H9 (cell line): Measurements from ENCODE around the gene MORN1. TPM values are rescaled to one million over a fixed set of nuclear protein-coding genes. Genes with fewer than 3 reads are reported as not detected.

ENCODE experiments used
- DNase-seq: peaks from one replicate; pipeline ENCODE4 v3.0.0-alpha.2; 2017
- H2AFZ ChIP-seq: one replicate; pipeline ENCODE4 v1.6.1; 2013; ENCODE audit warnings: mild to moderate bottlenecking, low read length, control low read depth, moderate library complexity
- H2AK5ac ChIP-seq: 2 replicates; pipeline ENCODE4 v1.6.1; 2013; ENCODE audit warnings: low read length, control low read depth, mixed read lengths; ENCODE audit not compliant: insufficient read length
- H2BK120ac ChIP-seq: one replicate; pipeline ENCODE4 v1.6.1; 2013; ENCODE audit warnings: low read depth, mild to moderate bottlenecking, low read length, control low read depth, inconsistent platforms; ENCODE audit not compliant: poor library complexity, severe bottlenecking
- H2BK12ac ChIP-seq: 2 replicates; pipeline ENCODE4 v1.6.1; 2013; ENCODE audit warnings: low read length, control low read depth, mixed read lengths, low read depth; ENCODE audit not compliant: insufficient read length
- H2BK15ac ChIP-seq: 2 replicates; pipeline ENCODE4 v1.6.1; 2013; ENCODE audit warnings: low read depth, low read length, control low read depth
- H2BK20ac ChIP-seq: one replicate; pipeline ENCODE4 v1.6.1; 2013; ENCODE audit warnings: low read depth, mild to moderate bottlenecking, low read length, control low read depth, inconsistent platforms; ENCODE audit not compliant: poor library complexity, severe bottlenecking
- H2BK5ac ChIP-seq: 2 replicates; pipeline ENCODE4 v1.6.1; 2013; ENCODE audit warnings: low read length, control low read depth, mixed read lengths; ENCODE audit not compliant: insufficient read length
- H3K14ac ChIP-seq: 2 replicates; pipeline ENCODE4 v1.6.1; 2013; ENCODE audit warnings: low read length, control low read depth; ENCODE audit not compliant: insufficient read depth
- H3K18ac ChIP-seq: 2 replicates; pipeline ENCODE4 v1.6.1; 2013; ENCODE audit warnings: low read depth, mild to moderate bottlenecking, mixed read lengths, low read length, control low read depth; ENCODE audit not compliant: insufficient read length
- H3K23ac ChIP-seq: 2 replicates; pipeline ENCODE4 v1.6.1; 2013; ENCODE audit warnings: low read length, control low read depth, mixed read lengths, low read depth; ENCODE audit not compliant: insufficient read length
- H3K23me2 ChIP-seq: 2 replicates; pipeline ENCODE4 v1.6.1; 2013; ENCODE audit warnings: low read depth, mild to moderate bottlenecking, mixed read lengths, low read length, control low read depth; ENCODE audit not compliant: insufficient read length, poor library complexity, severe bottlenecking
- H3K27ac ChIP-seq: 2 replicates; pipeline ENCODE4 v1.5.1; 2013; ENCODE audit warnings: low read length, control low read depth, mixed read lengths, low read depth; ENCODE audit not compliant: insufficient read length
- H3K27me3 ChIP-seq: 2 replicates; pipeline ENCODE4 v1.6.1; 2013; ENCODE audit warnings: low read length, control low read depth, inconsistent platforms; ENCODE audit not compliant: insufficient read depth
- H3K4ac ChIP-seq: 2 replicates; pipeline ENCODE4 v1.6.1; 2013; ENCODE audit warnings: low read depth, mild to moderate bottlenecking, control low read depth, inconsistent platforms, low read length, moderate library complexity
- H3K4me1 ChIP-seq: 2 replicates; pipeline ENCODE4 v1.6.1; 2013; ENCODE audit warnings: low read length, control low read depth, inconsistent platforms; ENCODE audit not compliant: insufficient read depth
- H3K4me2 ChIP-seq: 2 replicates; pipeline ENCODE4 v1.6.1; 2013; ENCODE audit warnings: low read length, control low read depth, mixed read lengths; ENCODE audit not compliant: insufficient read length, insufficient read depth
- H3K56ac ChIP-seq: 2 replicates; pipeline ENCODE4 v1.6.1; 2013; ENCODE audit warnings: low read depth, mild to moderate bottlenecking, mixed read lengths, low read length, control low read depth; ENCODE audit not compliant: insufficient read length
- H3K79me1 ChIP-seq: 2 replicates; pipeline ENCODE4 v1.6.1; 2013; ENCODE audit warnings: low read depth, mild to moderate bottlenecking, moderate library complexity, low read length, control low read depth, inconsistent platforms; ENCODE audit not compliant: insufficient read depth, poor library complexity, severe bottlenecking
- H3K79me2 ChIP-seq: 2 replicates; pipeline ENCODE4 v1.6.1; 2013; ENCODE audit warnings: low read length, control low read depth, inconsistent platforms; ENCODE audit not compliant: insufficient read depth
- H3K9ac ChIP-seq: 2 replicates; pipeline ENCODE4 v1.6.1; 2013; ENCODE audit warnings: low read length, control low read depth, mixed read lengths; ENCODE audit not compliant: insufficient read length; ENCODE audit errors: extremely low read depth
- H3K9me3 ChIP-seq: one replicate; pipeline ENCODE4 v1.6.1; 2013; ENCODE audit warnings: low read depth, low read length, inconsistent platforms; ENCODE audit not compliant: control insufficient read depth
- H3T11ph ChIP-seq: one replicate; pipeline ENCODE4 v1.6.1; 2013; ENCODE audit warnings: mild to moderate bottlenecking, low read length, control low read depth, inconsistent platforms
- H4K20me1 ChIP-seq: one replicate; pipeline ENCODE4 v1.6.1; 2013; ENCODE audit not compliant: control insufficient read depth, insufficient read length, insufficient read depth
- H4K5ac ChIP-seq: 2 replicates; pipeline ENCODE4 v1.6.1; 2013; ENCODE audit warnings: low read depth, mild to moderate bottlenecking, mixed read lengths, low read length, control low read depth; ENCODE audit not compliant: insufficient read length
- H4K8ac ChIP-seq: replicated peaks from 2 replicates; pipeline ENCODE4 v1.6.1; 2013; ENCODE audit warnings: low read length, control low read depth, mixed read lengths, low read depth; ENCODE audit not compliant: insufficient read length
- H4K91ac ChIP-seq: 2 replicates; pipeline ENCODE4 v1.6.1; 2013; ENCODE audit warnings: low read depth, mild to moderate bottlenecking, moderate library complexity, mixed read lengths, low read length, control low read depth; ENCODE audit not compliant: insufficient read length
- H3K27ac Mint-ChIP-seq, 3 experiments: 2 replicates in 2 of 3; 3 replicates in 1 of 3; pipeline ENCODE4 v1.8.0; 2020 to 2021; ENCODE audit warnings: mixed read lengths in 3 of 3, mild to moderate bottlenecking in 1 of 3, moderate library complexity in 1 of 3
- H3K27me3 Mint-ChIP-seq: 2 replicates; pipeline ENCODE4 v1.8.0; 2021; ENCODE audit warnings: low read depth, mild to moderate bottlenecking, moderate library complexity, mixed read lengths
- H3K36me3 Mint-ChIP-seq, 3 experiments: 2 replicates in 2 of 3; 3 replicates in 1 of 3; pipeline ENCODE4 v1.8.0; 2020 to 2021; ENCODE audit warnings: low read depth in 3 of 3, mixed read lengths in 3 of 3; ENCODE audit not compliant: insufficient read depth in 1 of 3
- H3K4me1 Mint-ChIP-seq, 2 experiments: 2 replicates each; pipeline ENCODE4 v1.8.0; 2020; ENCODE audit warnings: mixed read lengths in 2 of 2
- H3K4me3 Mint-ChIP-seq, 2 experiments: 2 replicates in 1 of 2; 3 replicates in 1 of 2; pipeline ENCODE4 v1.8.0; 2020 to 2021; ENCODE audit warnings: mild to moderate bottlenecking in 2 of 2, mixed read lengths in 2 of 2, moderate library complexity in 1 of 2
- H3K9me3 Mint-ChIP-seq, 2 experiments: 2 replicates in 1 of 2; 3 replicates in 1 of 2; pipeline ENCODE4 v1.8.0; 2020; ENCODE audit warnings: mild to moderate bottlenecking in 2 of 2, mixed read lengths in 2 of 2, moderate library complexity in 1 of 2
- WGBS: extraction: QIAGEN DNeasy Blood & Tissue Kit; methylation state at CpG from one replicate; pipeline ENCODE4 v1.1.7; 2013; ENCODE audit warnings: missing lambda C conversion rate, low lambda C conversion rate, mixed read lengths; ENCODE audit not compliant: insufficient read length; ENCODE audit errors: extremely low coverage; 5-methylcytosine and 5-hydroxymethylcytosine counted together
- total RNA-seq: library from RNA; stranded (reverse); gene quantifications from 2 replicates; pipeline ENCODE4 v1.2.1, GENCODE V29; 2021
- TF ChIP-seq, protein P1 (sequence below): fragments of 200-600 bp; sonication (generic); conservative IDR thresholded peaks from 3 replicates; pipeline ENCODE4 v1.8.0; 2021; ENCODE audit warnings: antibody characterized with exemption, mild to moderate bottlenecking

MORN1 gene
- total RNA-seq, 1 experiment from 2014 or later = 12.7 TPM

DNA sequence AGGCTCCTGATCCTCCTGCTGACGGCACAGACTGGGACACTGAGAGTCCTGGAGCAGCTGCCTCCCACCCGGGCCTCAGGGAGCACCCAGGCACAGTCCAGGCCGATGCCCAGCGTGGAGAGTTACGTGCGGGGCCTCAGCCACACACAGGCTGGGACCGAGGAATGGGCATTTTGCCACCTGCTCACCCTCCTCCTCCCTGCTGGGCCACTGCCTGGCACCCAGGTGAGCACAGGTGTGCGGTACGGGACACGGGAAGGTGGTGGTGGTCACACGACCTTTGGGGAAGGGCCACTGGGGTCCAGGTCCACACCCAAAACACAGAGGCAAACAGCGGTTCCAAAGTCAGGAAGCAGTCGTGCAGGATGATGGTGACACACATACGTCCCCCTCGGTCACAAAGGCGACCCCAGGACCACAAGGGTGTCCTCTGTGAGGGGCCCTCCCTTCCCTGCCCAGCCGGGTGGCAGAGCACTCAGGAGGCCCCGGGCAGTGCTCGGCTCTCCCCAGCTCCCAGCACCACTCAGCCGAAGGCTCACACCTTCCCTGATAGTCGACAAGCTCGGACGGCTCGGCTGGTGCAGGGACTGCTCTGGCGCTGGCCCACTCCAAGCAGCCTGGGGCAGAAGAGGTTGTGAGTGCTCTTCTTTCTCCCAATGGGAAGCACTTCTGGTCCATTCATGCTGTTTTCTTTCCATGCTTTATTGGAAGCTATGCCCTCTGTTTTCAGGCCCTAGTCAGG is 14.3 kb downstream of the MORN1 start:
- Histone ChIP-seq H4K5ac (no peak overlapping the region), H3K4ac (no peak overlapping the region), H4K8ac (no peak overlapping the region), H2BK20ac (no peak overlapping the region), H3K79me2 (no peaks in the 10 kb centered on the region), H3K56ac (no peak overlapping the region), H3K18ac (no peak overlapping the region), H3K14ac (0 out of 2 replicates have a peak overlapping the region, but pooled peaks have one; percentile 16), H3K27me3 (no peaks in the 10 kb centered on the region), H2AK5ac (no peak overlapping the region), H3T11ph (no peak overlapping the region), H2BK120ac (no peak overlapping the region), H3K23ac (no peak overlapping the region), H3K9ac (no peak overlapping the region), H2AFZ (no peak overlapping the region), H4K91ac (no peak overlapping the region), H3K9me3 (no peaks in the 10 kb centered on the region), H4K20me1 (no peaks in the 10 kb centered on the region), H3K79me1 (no peaks in the 10 kb centered on the region), H2BK15ac (no peak overlapping the region), H2BK5ac (no peak overlapping the region), H3K4me2 (no peak overlapping the region), H3K27ac (no peak overlapping the region), H2BK12ac (no peak overlapping the region), H3K23me2 (no peaks in the 10 kb centered on the region), H3K4me1 (no peaks in the 10 kb centered on the region)
- Mint-ChIP-seq H3K9me3 (no peaks in the 10 kb centered on the region), H3K27ac (no peak overlapping the region), H3K27me3 (no peaks in the 10 kb centered on the region; the same call in none of the 2 replicates), H3K4me1 (no peaks in the 10 kb centered on the region), H3K36me3 (no peaks in the 10 kb centered on the region; a peak in 1 of 7 replicates), H3K4me3 (no peak overlapping the region)
- no CpG with 5 or more reads among the region's 25 CpGs for WGBS
- TF ChIP-seq, protein P1, sequence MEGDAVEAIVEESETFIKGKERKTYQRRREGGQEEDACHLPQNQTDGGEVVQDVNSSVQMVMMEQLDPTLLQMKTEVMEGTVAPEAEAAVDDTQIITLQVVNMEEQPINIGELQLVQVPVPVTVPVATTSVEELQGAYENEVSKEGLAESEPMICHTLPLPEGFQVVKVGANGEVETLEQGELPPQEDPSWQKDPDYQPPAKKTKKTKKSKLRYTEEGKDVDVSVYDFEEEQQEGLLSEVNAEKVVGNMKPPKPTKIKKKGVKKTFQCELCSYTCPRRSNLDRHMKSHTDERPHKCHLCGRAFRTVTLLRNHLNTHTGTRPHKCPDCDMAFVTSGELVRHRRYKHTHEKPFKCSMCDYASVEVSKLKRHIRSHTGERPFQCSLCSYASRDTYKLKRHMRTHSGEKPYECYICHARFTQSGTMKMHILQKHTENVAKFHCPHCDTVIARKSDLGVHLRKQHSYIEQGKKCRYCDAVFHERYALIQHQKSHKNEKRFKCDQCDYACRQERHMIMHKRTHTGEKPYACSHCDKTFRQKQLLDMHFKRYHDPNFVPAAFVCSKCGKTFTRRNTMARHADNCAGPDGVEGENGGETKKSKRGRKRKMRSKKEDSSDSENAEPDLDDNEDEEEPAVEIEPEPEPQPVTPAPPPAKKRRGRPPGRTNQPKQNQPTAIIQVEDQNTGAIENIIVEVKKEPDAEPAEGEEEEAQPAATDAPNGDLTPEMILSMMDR = no peak
- DNase-seq = no peak
